GM19468 (cell line): ENCODE results near the gene EPS8L2.

Experiments used
- ATAC-seq: cut with Tn5 transposase; IDR thresholded peaks from one replicate; pipeline ENCODE4 v1.9.1; 2021; ENCODE audit warnings: mild to moderate bottlenecking, moderate library complexity, moderate number of reproducible peaks; ENCODE audit not compliant: unreplicated experiment; ENCODE audit errors: extremely low read depth

EPS8L2 gene

GRCh38 chr11:705646-706438 is at the start of gene EPS8L2:
Gene EPS8L2 (plus strand): TSS chr11:706231. CDS start chr11:709408, 3,177 bp downstream.
- ATAC-seq, result no peak

- no peak for ATAC-seq
These were observed 49.6 kb upstream of the EPS8L2 start for GRCh38 chr11:656426-656825.

- ATAC-seq, result no peak
These were observed 49.2 kb upstream of the EPS8L2 start for GRCh38 chr11:656866-657265.

- no peak for ATAC-seq
These were observed 48.3 kb upstream of the EPS8L2 start for GRCh38 chr11:657691-658126.

DNA sequence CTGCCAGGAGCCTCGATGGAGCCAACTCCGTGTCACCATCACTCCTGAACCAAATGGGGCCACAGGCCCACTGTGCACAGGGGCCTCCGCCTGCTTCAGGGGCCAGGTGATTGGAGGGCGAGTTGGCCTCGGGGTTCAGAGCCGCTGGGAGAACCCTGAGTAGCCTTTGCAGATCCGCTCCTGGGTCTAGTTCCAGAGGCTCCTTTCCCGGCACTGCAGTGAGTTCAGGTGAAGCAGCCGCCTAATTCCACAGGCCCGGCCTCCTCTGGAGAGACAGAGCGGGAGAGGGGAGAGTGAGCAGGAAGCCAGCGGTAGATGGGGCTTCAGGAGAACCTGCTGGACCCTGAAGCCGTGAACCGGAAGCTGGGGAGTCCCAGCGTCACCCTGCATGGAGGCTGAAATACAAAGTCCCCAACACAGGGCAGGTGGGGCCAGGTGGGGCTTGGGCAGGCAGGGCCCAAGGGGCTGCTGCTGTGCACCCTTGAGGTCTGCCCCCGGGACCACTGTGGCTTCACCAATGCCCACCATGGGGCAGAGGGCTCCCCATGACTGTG is 46.4 kb upstream of the EPS8L2 start:
- ATAC-seq, result no peak

GRCh38 chr11:660281-660680 is 45.8 kb upstream of the EPS8L2 start:
- ATAC-seq, result no peak

DNA sequence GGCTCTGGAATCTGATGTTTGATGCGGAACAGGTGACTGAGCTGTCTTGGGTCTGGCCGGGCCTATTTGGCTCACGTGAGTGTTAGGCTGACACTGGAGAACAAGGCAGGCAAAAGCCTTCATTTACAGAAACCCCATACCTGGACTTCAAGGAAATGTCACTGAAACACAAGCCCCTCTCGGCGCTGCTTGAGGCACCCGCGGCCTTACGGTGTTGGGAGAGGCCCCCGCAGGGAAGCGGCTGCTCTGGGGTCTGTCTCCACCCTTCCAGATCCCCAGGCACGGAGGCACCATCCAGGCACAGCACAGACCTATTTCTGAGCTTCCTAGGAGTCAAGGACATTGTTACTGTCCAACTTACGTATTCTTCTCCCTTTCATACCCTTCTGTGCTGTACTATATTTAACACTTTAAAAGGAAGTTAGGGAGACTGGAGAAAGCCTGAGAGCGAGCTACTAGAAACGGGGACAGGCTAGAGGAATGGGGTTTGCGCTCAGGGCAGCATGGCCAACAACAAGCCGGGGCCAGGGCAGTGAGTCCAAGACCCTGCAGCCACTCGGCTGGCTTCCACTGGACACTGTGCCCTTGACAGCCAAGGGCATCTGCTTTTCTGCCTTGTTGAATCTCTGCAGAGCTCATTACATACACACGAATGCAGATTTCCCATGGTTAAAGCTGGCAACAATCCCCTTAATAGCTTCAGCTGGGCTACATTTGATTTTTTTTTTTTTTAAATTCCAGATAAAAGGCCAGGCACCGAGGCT is 45.2 kb upstream of the EPS8L2 start:
- ATAC-seq, result no peak

DNA sequence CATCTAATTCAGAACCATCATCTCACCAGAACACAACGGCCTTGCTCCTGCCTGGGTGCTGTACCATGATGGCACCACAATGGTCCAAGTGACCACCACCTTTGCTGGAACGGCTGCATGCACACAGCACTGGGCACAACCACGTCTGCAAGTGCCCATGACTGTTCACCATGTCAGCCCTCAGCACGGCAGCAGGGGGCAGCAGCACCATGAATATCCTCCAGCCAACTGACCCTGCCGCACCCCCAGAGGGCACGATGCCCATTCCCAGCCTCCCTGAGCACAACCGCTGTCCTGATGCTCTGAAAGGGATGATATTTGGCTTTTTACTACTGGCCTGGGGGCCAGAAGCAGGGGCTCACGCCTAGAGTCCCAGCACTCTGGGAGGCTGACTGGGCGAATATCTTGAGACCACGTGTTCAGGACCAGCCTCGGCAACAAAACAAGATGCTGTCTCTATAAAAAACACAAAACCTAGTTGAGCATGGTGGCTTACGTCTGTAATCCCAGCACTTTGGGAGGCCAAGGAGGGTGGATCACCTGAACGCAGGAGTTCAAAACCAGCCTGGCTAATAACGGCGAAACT is 43.2 kb upstream of the EPS8L2 start:
- ATAC-seq, result no peak

DNA sequence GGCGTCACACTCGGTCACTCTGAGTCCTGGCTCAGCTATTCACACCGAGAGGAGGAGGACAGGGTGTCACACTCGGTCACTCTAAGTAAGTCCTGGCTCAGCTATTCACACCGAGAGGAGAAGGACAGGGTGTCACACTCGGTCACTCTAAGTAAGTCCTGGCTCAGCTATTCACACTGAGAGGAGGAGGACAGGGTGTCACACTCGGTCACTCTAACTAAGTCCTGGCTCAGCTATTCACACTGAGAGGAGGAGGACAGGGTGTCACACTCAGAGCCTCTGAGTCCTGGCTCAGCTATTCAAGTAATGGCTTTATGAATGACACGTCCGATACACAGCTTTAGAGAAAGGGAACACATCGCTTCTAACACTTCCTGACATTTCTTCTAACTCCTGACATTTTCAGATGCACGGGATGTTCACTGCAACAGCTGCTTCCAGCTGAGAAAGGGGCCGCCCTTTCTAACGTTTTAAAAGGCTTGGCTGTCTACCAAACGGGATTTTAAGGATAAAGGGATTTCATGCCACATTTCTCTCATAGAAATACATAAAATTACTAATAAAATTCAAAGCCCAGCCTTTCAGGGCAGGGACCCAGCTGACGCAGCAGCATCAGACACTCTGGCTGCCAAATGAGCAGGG is 40.8 kb upstream of the EPS8L2 start:
- ATAC-seq, result no peak

DNA sequence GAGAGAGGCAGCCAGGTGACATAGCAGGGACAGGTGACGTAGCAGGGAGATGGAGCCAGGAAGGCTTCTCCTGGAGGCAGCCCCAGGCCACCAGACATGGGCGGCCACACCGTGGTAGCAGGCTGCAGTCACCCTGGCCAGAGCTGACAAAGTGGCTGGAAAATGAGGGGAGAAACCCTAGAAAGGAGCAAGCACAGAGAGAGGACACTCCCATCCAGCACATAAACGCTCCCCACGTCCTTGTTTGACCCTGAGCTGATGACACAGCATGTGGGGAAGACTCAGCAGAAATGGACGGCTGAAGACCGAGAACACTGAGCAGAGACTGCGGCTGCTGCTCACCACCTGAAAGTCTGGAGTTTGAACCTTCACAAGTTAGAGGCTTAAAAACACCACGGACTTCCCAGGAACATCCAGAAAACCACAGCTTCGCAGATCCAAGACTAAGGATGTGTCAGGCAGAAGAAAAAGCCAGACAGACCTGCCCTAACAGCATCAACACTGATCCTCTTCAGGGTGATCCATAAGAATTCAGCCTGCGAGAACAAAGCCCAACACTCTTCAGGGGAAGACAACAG is 40.2 kb upstream of the EPS8L2 start:
- ATAC-seq, result no peak

DNA sequence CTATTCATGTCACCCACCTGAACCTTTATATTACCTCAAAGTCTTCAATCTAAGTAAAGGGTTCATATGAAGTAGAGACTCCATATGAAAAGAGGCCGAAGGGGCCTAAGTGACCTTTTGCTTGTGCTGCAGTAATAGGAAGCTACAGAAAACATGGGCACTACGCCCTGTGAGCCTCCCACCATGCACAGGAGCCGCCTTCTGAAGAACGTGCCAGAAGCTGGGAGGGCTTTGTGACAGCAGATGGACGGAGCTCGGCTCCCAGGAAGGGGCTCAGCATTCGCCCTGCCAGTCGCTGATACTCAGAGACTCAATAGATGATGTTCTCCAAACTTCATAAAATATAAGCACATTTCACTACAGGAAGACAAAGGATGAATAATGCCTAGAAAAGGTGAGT is 32.2 kb upstream of the EPS8L2 start:
- ATAC-seq, result no peak

GRCh38 chr11:674406-674805 is 31.6 kb upstream of the EPS8L2 start:
- no peak for ATAC-seq

DNA sequence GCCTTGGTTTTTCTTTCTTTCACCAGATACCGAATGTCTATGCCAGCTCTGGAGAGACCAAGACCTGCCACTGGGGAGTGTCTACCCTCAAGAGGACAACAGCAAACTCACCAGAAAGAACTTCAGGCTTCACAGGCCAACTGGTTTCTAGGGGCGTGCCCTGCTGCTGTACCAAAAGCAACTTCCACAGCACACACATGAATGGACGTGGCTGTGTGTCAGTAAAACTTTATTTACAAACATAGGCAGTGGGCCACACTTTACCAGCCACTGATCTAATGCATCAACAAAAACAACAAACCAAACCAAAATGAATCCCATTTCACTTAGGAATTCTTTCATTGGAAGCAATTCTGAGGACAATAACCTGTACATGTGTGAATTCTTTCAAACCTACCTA is 27.7 kb upstream of the EPS8L2 start:
- ATAC-seq, result no peak

DNA sequence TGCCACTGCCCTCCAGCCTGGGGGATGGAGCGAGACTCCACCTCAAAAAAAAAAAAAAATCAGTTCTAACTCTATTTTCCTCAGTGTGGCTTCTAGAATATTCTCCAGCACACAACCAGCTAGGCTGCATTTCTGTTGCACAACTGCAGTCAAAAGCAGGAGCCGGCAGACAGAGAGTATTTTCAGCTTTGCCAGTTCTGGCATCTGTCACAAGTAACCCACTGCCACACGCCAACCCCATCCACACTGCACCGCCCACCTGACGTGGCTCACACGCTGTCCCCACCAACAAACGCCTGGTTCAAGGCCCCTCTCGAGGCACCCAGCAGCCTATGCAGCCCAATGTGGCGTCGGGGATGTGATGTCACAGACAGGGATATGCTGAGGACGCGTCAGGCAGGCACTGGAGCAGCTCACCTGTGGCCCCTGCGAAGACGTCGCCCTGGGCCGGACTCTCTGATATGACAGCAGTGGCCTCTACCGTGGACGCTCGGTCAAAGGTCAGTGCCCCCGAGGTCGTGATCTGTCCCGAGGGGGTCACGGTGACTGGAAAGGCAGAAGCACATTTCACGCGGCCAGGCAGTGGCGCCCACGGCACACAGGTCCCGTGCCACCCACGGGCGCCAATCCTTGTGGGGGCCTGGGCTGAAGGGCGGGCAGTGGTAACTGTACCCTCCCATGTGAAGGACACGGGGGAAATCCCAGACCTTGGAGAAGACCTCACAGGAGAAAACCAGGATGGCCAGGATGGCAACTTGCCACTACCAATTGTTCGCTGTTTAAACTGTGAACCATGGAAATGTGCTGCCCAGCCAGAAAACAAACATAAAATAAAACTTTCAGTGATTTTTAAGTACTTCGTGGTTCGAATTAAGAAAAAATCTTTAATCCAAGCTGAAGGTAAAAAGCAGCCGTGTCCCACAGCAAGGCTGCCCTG is 26.5 kb upstream of the EPS8L2 start:
- ATAC-seq, result no peak

- no peak for ATAC-seq
These were observed 25.6 kb upstream of the EPS8L2 start for GRCh38 chr11:680476-680875.

GRCh38 chr11:680970-681369 is 25.1 kb upstream of the EPS8L2 start:
- ATAC-seq, result no peak

DNA sequence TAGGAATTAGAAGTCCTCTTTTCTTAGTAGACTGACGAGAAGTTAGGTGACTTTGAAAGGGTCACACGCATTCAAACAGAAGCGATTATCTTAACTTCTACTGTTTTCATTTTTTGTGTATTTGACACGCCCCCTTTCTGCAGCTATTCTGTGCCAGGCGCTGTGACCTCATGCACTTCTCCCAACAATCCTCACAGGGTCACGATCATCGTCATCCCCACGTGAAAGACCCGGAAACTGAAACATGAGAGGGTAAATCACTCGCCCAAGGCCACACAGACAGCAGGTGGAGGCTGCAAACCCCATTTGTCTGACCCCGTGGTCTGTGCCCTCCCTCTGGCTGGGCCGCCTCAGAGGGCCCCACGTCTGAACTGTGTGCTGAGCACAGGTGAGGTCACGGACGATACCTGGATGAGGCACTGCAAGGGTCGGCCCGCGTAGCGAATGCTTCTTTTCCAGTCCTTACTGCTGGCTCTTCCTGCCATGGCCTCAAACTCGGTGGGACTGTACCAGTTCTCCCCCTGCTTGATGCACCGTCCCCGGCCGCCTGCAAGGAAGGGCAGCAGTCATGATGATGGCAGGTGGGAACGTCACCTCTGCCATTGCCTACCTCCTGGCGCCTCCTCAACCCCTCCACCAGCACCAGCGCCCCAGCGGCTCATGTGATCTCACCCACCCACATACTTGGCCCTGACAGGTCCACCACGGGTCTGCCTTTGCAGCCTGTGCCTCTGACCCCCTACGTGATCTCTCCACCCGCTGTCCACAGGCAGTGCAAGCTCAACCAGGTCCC is 19.4 kb upstream of the EPS8L2 start:
- ATAC-seq, result no peak

DNA sequence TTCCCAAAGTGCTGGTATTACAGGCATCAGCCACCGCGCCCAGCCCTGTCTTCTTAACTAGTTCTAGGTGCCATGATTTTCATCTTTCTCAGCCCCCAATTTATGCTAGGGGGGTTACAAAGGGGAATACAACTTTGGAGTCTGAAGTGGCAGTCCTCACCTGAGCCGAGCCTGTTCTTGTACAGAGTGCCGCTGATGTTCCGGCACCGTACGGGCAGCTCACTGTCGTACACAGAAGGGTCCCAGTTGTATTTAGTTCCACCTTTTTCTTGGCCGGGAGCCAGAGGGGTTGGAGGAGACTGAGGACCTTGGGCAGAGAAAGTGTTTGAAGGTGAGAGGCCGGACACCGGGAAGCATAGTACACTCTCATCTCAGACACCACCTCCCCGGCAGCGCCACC is 18.3 kb upstream of the EPS8L2 start:
- no peak for ATAC-seq
